CD4-positive, alpha-beta T cell treated with Interferon gamma for 1 hour (primary cell): Measurements from ENCODE around the gene SGSH.
"Not testable (repeated sequence)": the region's sequence is repeated elsewhere in the genome, so short reads cannot be mapped to it uniquely, and the experiment has no call there.

Experiments used
- DNase-seq: peaks from one replicate; pipeline ENCODE4 v3.0.0-alpha.2; 2020

SGSH gene

GRCh38 chr17:80253631-80254395 is 33.7 kb upstream of the SGSH start:
- DNase-seq, result no peak

- DNase-seq, result peak; percentile 83
Observed at GRCh38 chr17:80252871-80253270, 32.7 kb upstream of the SGSH start.

GRCh38 chr17:80251966-80252365 is 31.8 kb upstream of the SGSH start:
- DNase-seq, result no peak

GRCh38 chr17:80248894-80249710 is 29.0 kb upstream of the SGSH start:
- no peak for DNase-seq

GRCh38 chr17:80248001-80248893 is 28.1 kb upstream of the SGSH start:
- DNase-seq, result no peak

- DNase-seq, result no peak
Observed at GRCh38 chr17:80247561-80247960, 27.4 kb upstream of the SGSH start.

GRCh38 chr17:80246726-80247125 is 26.6 kb upstream of the SGSH start:
- no peak for DNase-seq

GRCh38 chr17:80246266-80246681 is 26.1 kb upstream of the SGSH start:
- no peak for DNase-seq

GRCh38 chr17:80245566-80246265 is 25.6 kb upstream of the SGSH start:
- no peak for DNase-seq

- no peak for DNase-seq
Observed at GRCh38 chr17:80244871-80245509, 24.9 kb upstream of the SGSH start.

- not testable (repeated sequence) for DNase-seq
Observed at GRCh38 chr17:80244448-80244847, 24.3 kb upstream of the SGSH start.

GRCh38 chr17:80243526-80244433 is 23.6 kb upstream of the SGSH start:
- DNase-seq, result no peak

GRCh38 chr17:80242505-80242904 is 22.4 kb upstream of the SGSH start:
- DNase-seq, result no peak

- no peak for DNase-seq
Observed at GRCh38 chr17:80237386-80237785, 17.3 kb upstream of the SGSH start.

GRCh38 chr17:80236911-80237310 is 16.8 kb upstream of the SGSH start:
- no peak for DNase-seq

GRCh38 chr17:80233202-80233601 is 13.1 kb upstream of the SGSH start:
- DNase-seq, result no peak

- DNase-seq, result no peak
Observed at GRCh38 chr17:80232438-80232837, 12.3 kb upstream of the SGSH start.

- DNase-seq, result no peak
Observed at GRCh38 chr17:80229011-80229410, 8.9 kb upstream of the SGSH start.

- DNase-seq, result no peak
Observed at GRCh38 chr17:80228477-80228876, 8.3 kb upstream of the SGSH start.

- no peak for DNase-seq
Observed at GRCh38 chr17:80227666-80228065, 7.5 kb upstream of the SGSH start.

- DNase-seq, result no peak
Observed at GRCh38 chr17:80227156-80227555, 7.0 kb upstream of the SGSH start.
